GM12872 (cell line): Measurements from ENCODE around the gene TMED8.

Experiments used
- CTCF ChIP-seq: IDR thresholded peaks from 3 replicates; pipeline ENCODE4 v1.5.1; 2011; ENCODE audit warnings: low read depth, mild to moderate bottlenecking, low read length, moderate library complexity; ENCODE audit not compliant: insufficient read depth

TMED8 gene

GRCh38 chr14:77407158-77407557 lies 30.3 kb upstream of the TMED8 start:
- no peak for TF ChIP-seq CTCF

- TF ChIP-seq CTCF: no peak
These were observed 29.8 kb upstream of the TMED8 start for GRCh38 chr14:77406718-77407117.

GRCh38 chr14:77406086-77406485 lies 29.2 kb upstream of the TMED8 start:
- TF ChIP-seq CTCF: no peak

GRCh38 chr14:77403768-77404167 lies 26.9 kb upstream of the TMED8 start:
- no peak for TF ChIP-seq CTCF

GRCh38 chr14:77400216-77400615 lies 23.3 kb upstream of the TMED8 start:
- no peak for TF ChIP-seq CTCF

GRCh38 chr14:77390188-77390587 lies 13.3 kb upstream of the TMED8 start:
- TF ChIP-seq CTCF: no peak

GRCh38 chr14:77378701-77379100 lies 1.8 kb upstream of the TMED8 start:
- TF ChIP-seq CTCF: no peak

GRCh38 chr14:77377502-77377844 lies 579 bp upstream of the TMED8 start:
- TF ChIP-seq CTCF: no peak
